ENCODE data around the gene IGSF3.
"Not testable (repeated sequence)": the region's sequence is repeated elsewhere in the genome, so short reads cannot be mapped to it uniquely, and the experiment has no call there.

Gene IGSF3

GRCh38 chr1:116664978-116665371, 2.6 kb downstream of the IGSF3 start:
- Histone ChIP-seq H3K4me3 (ENCODE audit: low read length) (no peak overlapping the region), H3K36me3 (ENCODE audit: insufficient read depth, low read length) (no peaks in the 10 kb centered on the region), H2AFZ (ENCODE audit: low read depth, low read length) (no peak overlapping the region), H3K9me3 (ENCODE audit: low read length) (no peaks in the 10 kb centered on the region), H3K27me3 (ENCODE audit: insufficient read depth, low read length) (peaks cover 12% of the 10 kb centered on the region), H3K4me1 (ENCODE audit: insufficient read depth, low read length) (peaks cover 15% of the 10 kb centered on the region)

GRCh38 chr1:116664366-116664977, 3.1 kb downstream of the IGSF3 start:
- no peaks in the 10 kb centered on the region for H3K36me3 ChIP-seq (ENCODE audit: insufficient read depth, low read length)
- no peak overlapping the region for H3K4me3 ChIP-seq (ENCODE audit: low read length)
- peaks cover 15% of the 10 kb centered on the region for H3K4me1 ChIP-seq (ENCODE audit: insufficient read depth, low read length)
- no peak overlapping the region for H2AFZ ChIP-seq (ENCODE audit: low read depth, low read length)
- H3K27me3 ChIP-seq (ENCODE audit: insufficient read depth, low read length) = peaks cover 12% of the 10 kb centered on the region
- H3K9me3 ChIP-seq (ENCODE audit: low read length) = no peaks in the 10 kb centered on the region

- H2AFZ ChIP-seq (ENCODE audit: low read depth, low read length) = no peak overlapping the region
- no peaks in the 10 kb centered on the region for H3K36me3 ChIP-seq (ENCODE audit: insufficient read depth, low read length)
- peaks cover 12% of the 10 kb centered on the region for H3K27me3 ChIP-seq (ENCODE audit: insufficient read depth, low read length)
- H3K9me3 ChIP-seq (ENCODE audit: low read length) = no peaks in the 10 kb centered on the region
- H3K4me3 ChIP-seq (ENCODE audit: low read length) = no peak overlapping the region
- H3K4me1 ChIP-seq (ENCODE audit: insufficient read depth, low read length) = peaks cover 15% of the 10 kb centered on the region
Observed at GRCh38 chr1:116663821-116664220, 3.7 kb downstream of the IGSF3 start.

- H3K27me3 ChIP-seq (ENCODE audit: insufficient read depth, low read length) = peaks cover 8% of the 10 kb centered on the region
Observed at GRCh38 chr1:116661633-116662032, 5.9 kb downstream of the IGSF3 start.

GRCh38 chr1:116658645-116659044, 8.9 kb downstream of the IGSF3 start:
- H3K9me3 ChIP-seq (ENCODE audit: low read length); H3K4me3 ChIP-seq (ENCODE audit: low read length); H3K4me1 ChIP-seq (ENCODE audit: insufficient read depth, low read length); H2AFZ ChIP-seq (ENCODE audit: low read depth, low read length); H3K27me3 ChIP-seq (ENCODE audit: insufficient read depth, low read length); H3K36me3 ChIP-seq (ENCODE audit: insufficient read depth, low read length): not testable (repeated sequence)

More at GRCh38 chr1:116661633-116662032, 5.9 kb downstream of the IGSF3 start:
- Histone ChIP-seq H3K36me3 (ENCODE audit: insufficient read depth, low read length) (no peaks in the 10 kb centered on the region), H2AFZ (ENCODE audit: low read depth, low read length) (no peak overlapping the region), H3K9me3 (ENCODE audit: low read length) (no peaks in the 10 kb centered on the region), H3K4me3 (ENCODE audit: low read length) (no peak overlapping the region), H3K4me1 (ENCODE audit: insufficient read depth, low read length) (peaks cover 10% of the 10 kb centered on the region)

GRCh38 chr1:116657836-116658235, 9.7 kb downstream of the IGSF3 start:
- not testable (repeated sequence) for H3K4me3 ChIP-seq (ENCODE audit: low read length); H3K36me3 ChIP-seq (ENCODE audit: insufficient read depth, low read length); H3K9me3 ChIP-seq (ENCODE audit: low read length); H2AFZ ChIP-seq (ENCODE audit: low read depth, low read length); H3K27me3 ChIP-seq (ENCODE audit: insufficient read depth, low read length); H3K4me1 ChIP-seq (ENCODE audit: insufficient read depth, low read length)

GRCh38 chr1:116654351-116654750, 13.2 kb downstream of the IGSF3 start:
- Histone ChIP-seq H3K4me1 (ENCODE audit: insufficient read depth, low read length) (no peaks in the 10 kb centered on the region), H2AFZ (ENCODE audit: low read depth, low read length) (no peak overlapping the region)

GRCh38 chr1:116652598-116652997, 14.9 kb downstream of the IGSF3 start:
- H3K36me3 ChIP-seq (ENCODE audit: insufficient read depth, low read length); H3K9me3 ChIP-seq (ENCODE audit: low read length); H3K4me3 ChIP-seq (ENCODE audit: low read length); H2AFZ ChIP-seq (ENCODE audit: low read depth, low read length); H3K27me3 ChIP-seq (ENCODE audit: insufficient read depth, low read length); H3K4me1 ChIP-seq (ENCODE audit: insufficient read depth, low read length): not testable (repeated sequence)

More at GRCh38 chr1:116654351-116654750, 13.2 kb downstream of the IGSF3 start:
- Histone ChIP-seq H3K9me3 (ENCODE audit: low read length) (no peaks in the 10 kb centered on the region), H3K27me3 (ENCODE audit: insufficient read depth, low read length) (no peaks in the 10 kb centered on the region), H3K36me3 (ENCODE audit: insufficient read depth, low read length) (no peaks in the 10 kb centered on the region), H3K4me3 (ENCODE audit: low read length) (no peak overlapping the region)

GRCh38 chr1:116650781-116651180, 16.8 kb downstream of the IGSF3 start:
- not testable (repeated sequence) for H3K9me3 ChIP-seq (ENCODE audit: low read length); H3K4me3 ChIP-seq (ENCODE audit: low read length); H3K36me3 ChIP-seq (ENCODE audit: insufficient read depth, low read length); H2AFZ ChIP-seq (ENCODE audit: low read depth, low read length); H3K27me3 ChIP-seq (ENCODE audit: insufficient read depth, low read length)
- peaks cover 15% of the 10 kb centered on the region for H3K4me1 ChIP-seq (ENCODE audit: insufficient read depth, low read length)

GRCh38 chr1:116649041-116649440, 18.5 kb downstream of the IGSF3 start:
- H2AFZ ChIP-seq (ENCODE audit: low read depth, low read length); H3K36me3 ChIP-seq (ENCODE audit: insufficient read depth, low read length); H3K4me3 ChIP-seq (ENCODE audit: low read length); H3K27me3 ChIP-seq (ENCODE audit: insufficient read depth, low read length); H3K9me3 ChIP-seq (ENCODE audit: low read length): not testable (repeated sequence)
- peaks cover 16% of the 10 kb centered on the region for H3K4me1 ChIP-seq (ENCODE audit: insufficient read depth, low read length)

GRCh38 chr1:116648325-116648724, 19.2 kb downstream of the IGSF3 start:
- H3K4me3 ChIP-seq (ENCODE audit: low read length); H3K36me3 ChIP-seq (ENCODE audit: insufficient read depth, low read length); H3K9me3 ChIP-seq (ENCODE audit: low read length); H3K27me3 ChIP-seq (ENCODE audit: insufficient read depth, low read length); H2AFZ ChIP-seq (ENCODE audit: low read depth, low read length): not testable (repeated sequence)
- H3K4me1 ChIP-seq (ENCODE audit: insufficient read depth, low read length) = peaks cover 22% of the 10 kb centered on the region

- H3K4me3 ChIP-seq (ENCODE audit: low read length); H3K27me3 ChIP-seq (ENCODE audit: insufficient read depth, low read length); H3K9me3 ChIP-seq (ENCODE audit: low read length); H2AFZ ChIP-seq (ENCODE audit: low read depth, low read length); H3K36me3 ChIP-seq (ENCODE audit: insufficient read depth, low read length): not testable (repeated sequence)
- H3K4me1 ChIP-seq (ENCODE audit: insufficient read depth, low read length) = peaks cover 28% of the 10 kb centered on the region
Observed at GRCh38 chr1:116647186-116647585, 20.3 kb downstream of the IGSF3 start.

- H3K36me3 ChIP-seq (ENCODE audit: insufficient read depth, low read length); H3K9me3 ChIP-seq (ENCODE audit: low read length); H3K27me3 ChIP-seq (ENCODE audit: insufficient read depth, low read length): not testable (repeated sequence)
- H2AFZ ChIP-seq (ENCODE audit: low read depth, low read length) = peak overlapping the region; percentile 92
- peaks cover 28% of the 10 kb centered on the region for H3K4me1 ChIP-seq (ENCODE audit: insufficient read depth, low read length)
- H3K4me3 ChIP-seq (ENCODE audit: low read length) = peak overlapping the region; percentile 28
Observed at GRCh38 chr1:116646673-116647170, 20.8 kb downstream of the IGSF3 start.

Measured in neuron (in vitro differentiated cells).